NCI-H2196 (cell line): Measurements from ENCODE around the gene DDX39A.
"Not testable (repeated sequence)": the region's sequence is repeated elsewhere in the genome, so short reads cannot be mapped to it uniquely, and the experiment has no call there.

ENCODE experiments used
- DNase-seq: peaks from one replicate; lab custom pipeline; 2025; ENCODE audit not compliant: unreplicated experiment; lab: John Stamatoyannopoulos, UW

Gene DDX39A

GRCh38 chr19:14391156-14391821, 27.9 kb downstream of the DDX39A start:
- DNase-seq = no peak

- DNase-seq = no peak
Observed at GRCh38 chr19:14390548-14390947, 28.6 kb downstream of the DDX39A start.

GRCh38 chr19:14385492-14385891, 33.6 kb downstream of the DDX39A start:
- no peak for DNase-seq

- no peak for DNase-seq
Observed at GRCh38 chr19:14383661-14384555, 35.2 kb downstream of the DDX39A start.

- peak; percentile 17 for DNase-seq
Observed at GRCh38 chr19:14381689-14382474, 37.3 kb downstream of the DDX39A start.

- no peak for DNase-seq
Observed at GRCh38 chr19:14379294-14380065, 39.7 kb downstream of the DDX39A start.

- DNase-seq = no peak
Observed at GRCh38 chr19:14378890-14379289, 40.3 kb downstream of the DDX39A start.

GRCh38 chr19:14377883-14378328, 41.2 kb downstream of the DDX39A start:
- DNase-seq = no peak

- no peak for DNase-seq
Observed at GRCh38 chr19:14375582-14376291, 43.4 kb downstream of the DDX39A start.

GRCh38 chr19:14375055-14375581, 44.0 kb downstream of the DDX39A start:
- no peak for DNase-seq

GRCh38 chr19:14374313-14374712, 44.8 kb downstream of the DDX39A start:
- not testable (repeated sequence) for DNase-seq

- DNase-seq = not testable (repeated sequence)
Observed at GRCh38 chr19:14372384-14373077, 46.6 kb downstream of the DDX39A start.

GRCh38 chr19:14371301-14371821, 47.8 kb downstream of the DDX39A start:
- no peak for DNase-seq

GRCh38 chr19:14370940-14371280, 48.2 kb downstream of the DDX39A start:
- no peak for DNase-seq

- DNase-seq = no peak
Observed at GRCh38 chr19:14370169-14370939, 48.8 kb downstream of the DDX39A start.

GRCh38 chr19:14369399-14370168, 49.6 kb downstream of the DDX39A start:
- no peak for DNase-seq

GRCh38 chr19:14368011-14368513, 51.1 kb downstream of the DDX39A start:
- no peak for DNase-seq
